T-helper 2 cell (primary cell): Measurements from ENCODE around the gene P3R3URF.
A peak's percentile ranks its signal among the peaks of the same experiment; 100 is the strongest.

Experiments
- DNase-seq, 5 experiments: peaks; one replicate each; pipeline versions ENCODE4 v3.0.0 to v3.0.0-alpha.2; 2012 to 2022

The P3R3URF gene

GRCh38 chr1:46193984-46194570 is 17.8 kb upstream of the P3R3URF start:
- no peak for DNase-seq

- no peak for DNase-seq
These were observed 17.0 kb upstream of the P3R3URF start for GRCh38 chr1:46193285-46193684.

GRCh38 chr1:46192171-46192570 is 15.9 kb upstream of the P3R3URF start:
- DNase-seq = no peak

GRCh38 chr1:46191033-46191701 is 14.9 kb upstream of the P3R3URF start:
- DNase-seq = no peak

GRCh38 chr1:46190539-46190938 is 14.3 kb upstream of the P3R3URF start:
- no peak for DNase-seq

GRCh38 chr1:46188295-46189030 is 12.2 kb upstream of the P3R3URF start:
- no peak for DNase-seq

- DNase-seq = no peak
These were observed 11.0 kb upstream of the P3R3URF start for GRCh38 chr1:46187106-46187869.

- DNase-seq = no peak
These were observed 9.8 kb upstream of the P3R3URF start for GRCh38 chr1:46186076-46186475.

GRCh38 chr1:46184920-46185658 is 8.8 kb upstream of the P3R3URF start:
- DNase-seq = peak in 1 of 5 experiments; percentile 64

GRCh38 chr1:46183926-46184557 is 7.8 kb upstream of the P3R3URF start:
- DNase-seq = no peak

- DNase-seq = no peak
These were observed 7.0 kb upstream of the P3R3URF start for GRCh38 chr1:46183079-46183847.

GRCh38 chr1:46181343-46182260 is 5.3 kb upstream of the P3R3URF start:
- no peak for DNase-seq

- no peak for DNase-seq
These were observed 3.9 kb upstream of the P3R3URF start for GRCh38 chr1:46180082-46180616.

GRCh38 chr1:46179138-46180081 is 3.1 kb upstream of the P3R3URF start:
- DNase-seq = peak in 4 of 5 experiments; percentile 30 to 64 (median 42)

- no peak for DNase-seq
These were observed 1.0 kb downstream of the P3R3URF start for GRCh38 chr1:46175243-46175642.

- no peak for DNase-seq
These were observed 1.6 kb downstream of the P3R3URF start, which contains the start of gene TSPAN1 for GRCh38 chr1:46174448-46175231. TSPAN1 (plus strand) TSS chr1:46175087; CDS start chr1:46181108, 6,021 bp downstream.

GRCh38 chr1:46173361-46173856 is 2.9 kb downstream of the P3R3URF start:
- no peak for DNase-seq
